ENCODE results near the gene KLHDC8A.
"Not testable (repeated sequence)": the region's sequence is repeated elsewhere in the genome, so short reads cannot be mapped to it uniquely, and the experiment has no call there.

KLHDC8A gene

DNA sequence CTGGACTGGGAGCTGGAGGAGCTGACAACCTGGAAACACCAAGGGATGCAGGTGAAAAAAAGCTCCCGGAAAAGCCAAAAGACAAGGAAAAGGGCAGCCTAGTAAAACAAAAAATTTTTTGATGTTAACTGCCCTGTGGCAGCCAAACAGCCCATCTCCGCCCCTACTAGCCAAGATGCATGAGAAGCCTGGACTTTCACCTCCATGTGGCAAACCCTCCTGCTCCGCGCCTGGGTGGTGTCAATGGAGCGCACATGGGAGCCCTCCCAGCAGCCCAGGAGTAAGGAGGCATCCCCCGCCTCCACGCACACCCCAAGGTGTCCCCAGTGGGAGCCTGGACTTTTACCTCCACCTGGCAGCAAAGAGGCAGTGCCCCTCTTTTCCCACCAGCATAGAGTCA, 34.7 kb upstream of the KLHDC8A start:
- DNase-seq (ENCODE audit: low spot score), result no peak
- in situ Hi-C loops (cut with MboI; ENCODE audit: low sequenced_read_pairs, unreplicated experiment), result no loop called here
- TF ChIP-seq, protein P1, sequence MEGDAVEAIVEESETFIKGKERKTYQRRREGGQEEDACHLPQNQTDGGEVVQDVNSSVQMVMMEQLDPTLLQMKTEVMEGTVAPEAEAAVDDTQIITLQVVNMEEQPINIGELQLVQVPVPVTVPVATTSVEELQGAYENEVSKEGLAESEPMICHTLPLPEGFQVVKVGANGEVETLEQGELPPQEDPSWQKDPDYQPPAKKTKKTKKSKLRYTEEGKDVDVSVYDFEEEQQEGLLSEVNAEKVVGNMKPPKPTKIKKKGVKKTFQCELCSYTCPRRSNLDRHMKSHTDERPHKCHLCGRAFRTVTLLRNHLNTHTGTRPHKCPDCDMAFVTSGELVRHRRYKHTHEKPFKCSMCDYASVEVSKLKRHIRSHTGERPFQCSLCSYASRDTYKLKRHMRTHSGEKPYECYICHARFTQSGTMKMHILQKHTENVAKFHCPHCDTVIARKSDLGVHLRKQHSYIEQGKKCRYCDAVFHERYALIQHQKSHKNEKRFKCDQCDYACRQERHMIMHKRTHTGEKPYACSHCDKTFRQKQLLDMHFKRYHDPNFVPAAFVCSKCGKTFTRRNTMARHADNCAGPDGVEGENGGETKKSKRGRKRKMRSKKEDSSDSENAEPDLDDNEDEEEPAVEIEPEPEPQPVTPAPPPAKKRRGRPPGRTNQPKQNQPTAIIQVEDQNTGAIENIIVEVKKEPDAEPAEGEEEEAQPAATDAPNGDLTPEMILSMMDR (IDR thresholded peaks at IDR 0.05; ENCODE audit: borderline replicate concordance, control extremely low read depth, extremely low read depth, insufficient read depth, missing control alignments), result no peak

DNA sequence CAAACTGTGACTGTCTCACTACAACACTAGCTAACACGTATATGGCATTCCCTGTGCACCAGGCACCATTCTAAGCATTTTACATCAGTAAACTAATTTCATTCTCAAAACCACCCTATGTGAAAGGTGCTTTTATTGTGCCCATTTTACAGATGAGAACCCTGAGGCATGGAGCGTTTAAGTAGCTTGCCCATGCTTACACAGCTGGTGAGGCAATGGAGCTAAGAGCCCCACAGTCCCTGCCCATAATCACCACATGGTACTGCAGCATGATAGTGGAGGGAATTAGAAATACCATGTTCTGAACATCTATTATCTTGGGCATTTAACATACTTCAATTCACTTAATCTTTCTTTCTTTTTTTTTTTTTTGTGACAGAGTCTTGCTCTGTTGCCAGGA, 31.1 kb upstream of the KLHDC8A start:
- TF ChIP-seq, protein P1 (IDR thresholded peaks at IDR 0.05; ENCODE audit: borderline replicate concordance, control extremely low read depth, extremely low read depth, insufficient read depth, missing control alignments), result no peak
- in situ Hi-C loops (cut with MboI; ENCODE audit: low sequenced_read_pairs, unreplicated experiment), result no loop called here
- no peak for DNase-seq (ENCODE audit: low spot score)

DNA sequence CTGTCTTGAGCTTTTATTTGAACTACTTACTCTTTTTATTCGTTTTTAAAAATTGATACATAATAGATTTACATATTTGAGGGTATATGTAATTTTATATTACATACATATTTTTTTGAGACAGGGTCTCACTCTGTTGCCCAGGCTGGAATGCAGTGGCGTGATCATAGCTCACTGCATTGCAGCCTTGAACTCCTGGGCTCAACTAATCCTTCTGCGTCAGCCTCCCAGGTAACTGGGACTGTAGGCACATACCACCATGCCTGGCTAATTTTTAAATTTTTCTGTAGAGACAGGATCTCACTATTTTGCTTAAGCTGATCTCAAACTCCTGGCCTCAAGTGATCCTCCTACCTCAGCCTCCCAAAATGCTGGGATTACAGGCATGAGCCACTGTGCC, 26.3 kb upstream of the KLHDC8A start:
- in situ Hi-C loops (cut with MboI; ENCODE audit: low sequenced_read_pairs, unreplicated experiment); DNase-seq (ENCODE audit: low spot score): not testable (repeated sequence)

DNA sequence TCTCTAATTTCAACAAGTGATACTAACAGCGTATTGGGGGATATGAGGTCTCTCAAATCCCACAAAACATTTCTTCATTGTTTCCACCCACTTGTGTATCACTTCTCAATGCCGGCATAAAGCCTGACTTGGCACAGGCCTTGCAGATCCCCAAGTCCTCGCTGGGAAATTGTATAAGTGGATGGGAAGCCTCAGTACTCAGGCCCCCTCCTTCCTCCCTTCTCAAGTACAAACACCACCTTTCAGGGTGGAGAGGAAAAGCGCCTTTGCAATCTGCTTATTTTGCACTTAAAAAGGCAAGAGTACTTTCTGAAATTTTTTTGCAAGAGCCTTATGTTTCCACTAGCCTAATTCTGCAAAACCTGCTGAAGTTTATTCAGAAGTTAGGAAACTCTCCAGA, 25.8 kb upstream of the KLHDC8A start:
- TF ChIP-seq, protein P1 (IDR thresholded peaks at IDR 0.05; ENCODE audit: borderline replicate concordance, control extremely low read depth, extremely low read depth, insufficient read depth, missing control alignments), result no peak
- DNase-seq (ENCODE audit: low spot score), result no peak
- in situ Hi-C loops (cut with MboI; ENCODE audit: low sequenced_read_pairs, unreplicated experiment), result no loop called here

DNA sequence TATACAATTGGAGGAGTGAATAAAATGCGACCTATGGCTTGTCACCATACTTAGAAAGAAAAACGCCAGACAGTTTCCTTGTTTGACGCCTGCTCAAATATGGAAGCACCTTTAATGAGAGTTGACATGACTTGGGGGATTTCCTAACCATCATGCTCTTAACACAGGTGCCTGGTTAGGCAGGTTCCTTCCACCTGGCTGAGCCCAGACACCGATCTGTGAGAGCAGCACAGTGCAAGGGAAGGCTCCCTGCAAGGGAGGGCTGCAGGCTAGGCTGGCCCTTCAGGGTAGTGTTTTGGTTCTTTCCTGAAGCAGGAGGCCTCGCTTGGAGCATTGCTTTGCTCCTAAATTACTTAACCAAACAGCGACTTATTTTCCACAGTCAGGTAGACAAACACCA, 24.6 kb upstream of the KLHDC8A start:
- DNase-seq (ENCODE audit: low spot score), result no peak
- in situ Hi-C loops (cut with MboI; ENCODE audit: low sequenced_read_pairs, unreplicated experiment), result no loop called here
- TF ChIP-seq, protein P1 (IDR thresholded peaks at IDR 0.05; ENCODE audit: borderline replicate concordance, control extremely low read depth, extremely low read depth, insufficient read depth, missing control alignments), result no peak

DNA sequence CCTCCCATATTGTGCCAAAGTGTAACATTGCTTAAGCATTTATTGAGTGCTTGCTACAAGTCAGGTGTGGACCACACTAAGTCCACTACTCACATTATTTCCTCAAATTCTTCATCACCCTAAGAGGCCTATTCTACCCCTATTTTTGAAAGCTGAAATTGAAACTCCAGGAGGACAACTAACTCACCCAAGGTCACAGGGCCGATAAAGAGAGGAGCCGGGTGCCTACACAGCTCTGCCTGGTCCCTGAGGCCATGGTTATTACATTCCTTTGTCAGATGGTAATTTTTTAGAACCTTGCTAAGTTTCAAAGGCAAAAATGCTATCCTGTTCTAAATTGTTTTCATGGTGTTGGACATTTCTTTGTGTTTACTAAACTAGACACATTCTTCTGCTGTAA, 24.2 kb upstream of the KLHDC8A start:
- in situ Hi-C loops (cut with MboI; ENCODE audit: low sequenced_read_pairs, unreplicated experiment), result no loop called here
- TF ChIP-seq, protein P1 (IDR thresholded peaks at IDR 0.05; ENCODE audit: borderline replicate concordance, control extremely low read depth, extremely low read depth, insufficient read depth, missing control alignments), result no peak
- DNase-seq (ENCODE audit: low spot score), result no peak

DNA sequence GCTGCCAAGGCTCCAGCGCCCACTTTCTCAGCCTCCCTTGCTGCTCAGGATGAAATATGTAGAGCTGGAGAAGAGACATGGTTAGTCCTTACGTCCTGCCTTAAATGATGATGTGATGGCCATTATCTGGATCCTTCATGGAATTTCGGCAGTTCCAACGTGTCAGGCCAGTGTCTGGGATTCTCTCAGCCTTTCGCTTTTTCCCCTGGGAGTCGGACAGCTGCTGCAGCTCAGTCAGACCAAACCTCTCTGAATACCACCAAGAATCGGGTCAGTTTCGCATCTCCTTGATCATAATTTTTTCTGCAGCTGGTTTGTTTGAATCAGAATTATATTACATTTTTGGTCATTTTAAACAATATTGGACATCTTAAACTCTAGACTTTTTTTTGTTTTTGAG, 22.3 kb upstream of the KLHDC8A start:
- no peak for DNase-seq (ENCODE audit: low spot score)
- in situ Hi-C loops (cut with MboI; ENCODE audit: low sequenced_read_pairs, unreplicated experiment), result no loop called here
- TF ChIP-seq, protein P1 (IDR thresholded peaks at IDR 0.05; ENCODE audit: borderline replicate concordance, control extremely low read depth, extremely low read depth, insufficient read depth, missing control alignments), result no peak

All from GM13976 (cell line).